GM06990 (cell line): ENCODE data around the gene TM4SF20.
"Not testable (repeated sequence)": the region's sequence is repeated elsewhere in the genome, so short reads cannot be mapped to it uniquely, and the experiment has no call there.

Experiments
- DNase-seq: peaks from one replicate; pipeline ENCODE4 v3.0.0-alpha.2; 2011; ENCODE audit not compliant: insufficient read length; ENCODE audit errors: extremely low read depth
- H3K27me3 ChIP-seq: replicated peaks from 2 replicates; pipeline ENCODE4 v1.6.0; 2011; ENCODE audit warnings: low read length; ENCODE audit not compliant: control insufficient read depth, insufficient read depth
- H3K36me3 ChIP-seq: 2 replicates; pipeline ENCODE4 v1.5.1; 2011; ENCODE audit warnings: low read length; ENCODE audit not compliant: control insufficient read depth, insufficient read depth
- H3K4me3 ChIP-seq: replicated peaks from 2 replicates; pipeline ENCODE4 v1.5.1; 2011; ENCODE audit warnings: low read depth, mild to moderate bottlenecking, control low read depth, low read length
- CTCF ChIP-seq: IDR thresholded peaks from 2 replicates; pipeline ENCODE4 v1.5.1; 2011; ENCODE audit warnings: low read length, control low read depth, mild to moderate bottlenecking, inconsistent platforms; ENCODE audit not compliant: insufficient read depth, poor library complexity, severe bottlenecking

The TM4SF20 gene

GRCh38 chr2:227367427-227367795 lies 11.7 kb downstream of the TM4SF20 start:
- DNase-seq, result no peak

GRCh38 chr2:227366769-227367426 lies 12.2 kb downstream of the TM4SF20 start:
- no peaks in the 10 kb centered on the region for H3K27me3 ChIP-seq
- no peak for DNase-seq
- H3K4me3 ChIP-seq, result no peak overlapping the region
- no peaks in the 10 kb centered on the region for H3K36me3 ChIP-seq
- no peak for TF ChIP-seq CTCF

More at GRCh38 chr2:227367427-227367795, 11.7 kb downstream of the TM4SF20 start:
- H3K36me3 ChIP-seq, result no peaks in the 10 kb centered on the region
- no peaks in the 10 kb centered on the region for H3K27me3 ChIP-seq
- H3K4me3 ChIP-seq, result no peak overlapping the region
- no peak for TF ChIP-seq CTCF

- H3K36me3 ChIP-seq, result peaks cover 2% of the 10 kb centered on the region; the same call in 1 of the 2 replicates
- H3K27me3 ChIP-seq, result no peaks in the 10 kb centered on the region
- no peak for TF ChIP-seq CTCF
- DNase-seq, result no peak
- H3K4me3 ChIP-seq, result no peak overlapping the region
Observed at GRCh38 chr2:227365833-227366232, 13.3 kb downstream of the TM4SF20 start.

- not testable (repeated sequence) for H3K27me3 ChIP-seq, H3K36me3 ChIP-seq, H3K4me3 ChIP-seq, DNase-seq
Observed at GRCh38 chr2:227364585-227365263, 14.4 kb downstream of the TM4SF20 start.

GRCh38 chr2:227363756-227364155 lies 15.3 kb downstream of the TM4SF20 start:
- no peak overlapping the region for H3K4me3 ChIP-seq
- DNase-seq, result no peak
- peaks cover 2% of the 10 kb centered on the region; the same call in 1 of the 2 replicates for H3K36me3 ChIP-seq
- H3K27me3 ChIP-seq, result no peaks in the 10 kb centered on the region
- peak; percentile 22 for TF ChIP-seq CTCF

GRCh38 chr2:227360351-227360750 lies 18.8 kb downstream of the TM4SF20 start:
- no peaks in the 10 kb centered on the region for H3K27me3 ChIP-seq
- no peak for DNase-seq
- TF ChIP-seq CTCF, result no peak
- H3K36me3 ChIP-seq, result peaks cover 5% of the 10 kb centered on the region
- no peak overlapping the region for H3K4me3 ChIP-seq
